Neuronal stem cell (in vitro differentiated cells): ENCODE data around the gene CRADD.
A peak's percentile ranks its signal among the peaks of the same experiment; 100 is the strongest.

Experiments
- DNase-seq: peaks from one replicate; pipeline ENCODE4 v3.0.0-alpha.2; 2013; ENCODE audit warnings: low spot score
- H2AFZ ChIP-seq: one replicate; pipeline ENCODE4 v1.6.1; 2013; ENCODE audit warnings: mild to moderate bottlenecking, low read length, inconsistent platforms
- H2AK5ac ChIP-seq: 2 replicates; pipeline ENCODE4 v1.6.1; 2013; ENCODE audit warnings: low read depth, mild to moderate bottlenecking, inconsistent platforms, low read length, moderate library complexity, mixed read lengths
- H2BK120ac ChIP-seq: 2 replicates; pipeline ENCODE4 v1.6.1; 2013; ENCODE audit warnings: low read depth, mild to moderate bottlenecking, inconsistent platforms, low read length, moderate library complexity, mixed read lengths
- H2BK12ac ChIP-seq: one replicate; pipeline ENCODE4 v1.6.1; 2013; ENCODE audit warnings: low read length, inconsistent platforms
- H2BK15ac ChIP-seq: 2 replicates; pipeline ENCODE4 v1.6.1; 2013; ENCODE audit warnings: mild to moderate bottlenecking, low read length, inconsistent platforms, mixed read lengths
- H2BK5ac ChIP-seq: one replicate; pipeline ENCODE4 v1.6.1; 2013; ENCODE audit warnings: inconsistent platforms, mild to moderate bottlenecking, low read length, moderate library complexity
- H3K14ac ChIP-seq: one replicate; pipeline ENCODE4 v1.6.1; 2013; ENCODE audit warnings: low read length, inconsistent platforms
- H3K18ac ChIP-seq: 2 replicates; pipeline ENCODE4 v1.6.1; 2013; ENCODE audit warnings: low read length, inconsistent platforms
- H3K23ac ChIP-seq: 2 replicates; pipeline ENCODE4 v1.6.1; 2013; ENCODE audit warnings: low read depth, mild to moderate bottlenecking, mixed read lengths, low read length, inconsistent platforms; ENCODE audit not compliant: poor library complexity
- H3K27ac ChIP-seq: replicated peaks from 3 replicates; pipeline ENCODE4 v1.5.1; 2013; ENCODE audit warnings: low read length, inconsistent platforms
- H3K27me3 ChIP-seq, 3 experiments: 2 replicates each; pipeline ENCODE4 v1.6.1; 2013; ENCODE audit warnings: low read length in 3 of 3, mild to moderate bottlenecking in 2 of 3, inconsistent platforms in 1 of 3, low read depth in 1 of 3, mixed read lengths in 1 of 3, moderate library complexity in 1 of 3; ENCODE audit not compliant: control insufficient read depth in 3 of 3, insufficient read depth in 3 of 3
- H3K36me3 ChIP-seq, 2 donors: replicated peaks in 1 of 2; 2 replicates each; pipeline ENCODE4 v1.6.1; 2013; ENCODE audit warnings: low read length in 2 of 2; ENCODE audit not compliant: control insufficient read depth in 2 of 2, insufficient read depth in 2 of 2
- H3K4ac ChIP-seq: 2 replicates; pipeline ENCODE4 v1.6.1; 2013; ENCODE audit warnings: inconsistent platforms, mild to moderate bottlenecking, low read length, moderate library complexity
- H3K4me1 ChIP-seq, 2 donors: 1 replicate in 1 of 2; 2 replicates in 1 of 2; pipeline ENCODE4 v1.6.1; 2013; ENCODE audit warnings: low read length in 2 of 2, low read depth in 1 of 2; ENCODE audit not compliant: control insufficient read depth in 2 of 2, insufficient read depth in 1 of 2
- H3K4me2 ChIP-seq: one replicate; pipeline ENCODE4 v1.6.1; 2013; ENCODE audit warnings: mild to moderate bottlenecking, low read length, inconsistent platforms; ENCODE audit not compliant: insufficient read depth, poor library complexity, severe bottlenecking
- H3K4me3 ChIP-seq, 2 donors: 2 replicates each; pipeline ENCODE4 v1.5.1; 2013; ENCODE audit warnings: low read length in 2 of 2, mild to moderate bottlenecking in 2 of 2, inconsistent platforms in 1 of 2, moderate library complexity in 1 of 2
- H3K79me1 ChIP-seq: one replicate; pipeline ENCODE4 v1.6.1; 2013; ENCODE audit warnings: low read depth, mild to moderate bottlenecking, inconsistent platforms, low read length, moderate library complexity
- H3K9ac ChIP-seq: one replicate; pipeline ENCODE4 v1.6.1; 2013; ENCODE audit warnings: mild to moderate bottlenecking, low read depth, low read length, inconsistent platforms; ENCODE audit not compliant: poor library complexity
- H3K9me3 ChIP-seq, 2 donors: replicated peaks in 1 of 2; 2 replicates each; pipeline versions ENCODE3 to v1.6.1; 2013; ENCODE audit warnings: low read length in 2 of 2, mild to moderate bottlenecking in 2 of 2, inconsistent platforms in 1 of 2, low read depth in 1 of 2, mixed read lengths in 1 of 2, moderate library complexity in 1 of 2; ENCODE audit not compliant: control insufficient read depth in 2 of 2, insufficient read depth in 1 of 2
- H4K8ac ChIP-seq: one replicate; pipeline ENCODE4 v1.6.1; 2013; ENCODE audit warnings: low read depth, mild to moderate bottlenecking, inconsistent platforms, low read length, moderate library complexity
- H4K91ac ChIP-seq: one replicate; pipeline ENCODE4 v1.6.1; 2013; ENCODE audit warnings: low read length, low read depth, mild to moderate bottlenecking, inconsistent platforms; ENCODE audit not compliant: poor library complexity
- WGBS, 2 donors: extraction: QIAGEN DNeasy Blood & Tissue Kit; methylation state at CpG; one replicate each; pipeline ENCODE4 v1.1.7; 2013; ENCODE audit warnings: missing lambda C conversion rate in 2 of 2, mixed read lengths in 1 of 2; ENCODE audit not compliant: insufficient read length in 2 of 2, insufficient replicate concordance in 1 of 2; ENCODE audit errors: extremely low coverage in 2 of 2; 5-methylcytosine and 5-hydroxymethylcytosine counted together

CRADD gene

GRCh38 chr12:93855261-93855660 lies 178.1 kb downstream of the CRADD start:
- H4K8ac ChIP-seq, result no peak overlapping the region
- H3K4me2 ChIP-seq, result no peak overlapping the region
- no peak overlapping the region for H3K4ac ChIP-seq
- H4K91ac ChIP-seq, result no peak overlapping the region
- no peak overlapping the region for H2BK12ac ChIP-seq
- H2AK5ac ChIP-seq, result no peak overlapping the region
- H2BK120ac ChIP-seq, result no peak overlapping the region
- no peaks in the 10 kb centered on the region for H3K27me3 ChIP-seq
- H3K27ac ChIP-seq, result no peak overlapping the region
- DNase-seq, result no peak
- H2BK15ac ChIP-seq, result no peak overlapping the region
- peaks cover 9 to 26% of the 10 kb centered on the region in 2 donors for H3K4me1 ChIP-seq
- H3K18ac ChIP-seq, result no peak overlapping the region
- H3K79me1 ChIP-seq, result no peaks in the 10 kb centered on the region
- no peaks in the 10 kb centered on the region for H3K36me3 ChIP-seq
- H3K9ac ChIP-seq, result no peak overlapping the region
- H3K4me3 ChIP-seq, result no peak overlapping the region
- WGBS, 2 donors, result no CpG with 5 or more reads among the region's 4 CpGs
- H3K14ac ChIP-seq, result no peak overlapping the region
- no peak overlapping the region for H2AFZ ChIP-seq
- H2BK5ac ChIP-seq, result no peak overlapping the region
- H3K23ac ChIP-seq, result no peak overlapping the region
- H3K9me3 ChIP-seq, result no peaks in the 10 kb centered on the region

- Histone ChIP-seq H3K23ac (no peak overlapping the region), H3K4ac (no peak overlapping the region), H3K9me3 (no peaks in the 10 kb centered on the region), H3K36me3 (no peaks in the 10 kb centered on the region), H4K91ac (no peak overlapping the region), H3K4me2 (no peak overlapping the region), H3K79me1 (no peaks in the 10 kb centered on the region), H2AK5ac (no peak overlapping the region), H2AFZ (no peak overlapping the region), H3K27ac (no peak overlapping the region), H2BK5ac (no peak overlapping the region), H3K27me3 (no peaks in the 10 kb centered on the region), H3K4me3 (no peak overlapping the region), H3K4me1 (peaks cover 7 to 23% of the 10 kb centered on the region in 2 donors), H2BK15ac (no peak overlapping the region), H4K8ac (no peak overlapping the region), H2BK12ac (no peak overlapping the region), H2BK120ac (no peak overlapping the region), H3K18ac (no peak overlapping the region), H3K14ac (no peak overlapping the region), H3K9ac (no peak overlapping the region)
- DNase-seq, result no peak
Observed at GRCh38 chr12:93856611-93857010, 179.4 kb downstream of the CRADD start.

GRCh38 chr12:93857279-93857938 lies 180.2 kb downstream of the CRADD start:
- Histone ChIP-seq H3K4me1 (peaks cover 2 to 18% of the 10 kb centered on the region in 2 donors), H3K23ac (no peak overlapping the region), H3K4me2 (no peak overlapping the region), H2AFZ (peak overlapping the region; percentile 55), H3K27me3 (no peaks in the 10 kb centered on the region), H2BK12ac (no peak overlapping the region), H3K18ac (no peak overlapping the region), H3K9me3 (no peaks in the 10 kb centered on the region), H2BK5ac (no peak overlapping the region), H3K9ac (no peak overlapping the region), H4K91ac (no peak overlapping the region), H3K14ac (no peak overlapping the region), H3K4me3 (no peak overlapping the region), H3K36me3 (no peaks in the 10 kb centered on the region), H2BK120ac (no peak overlapping the region), H2BK15ac (no peak overlapping the region), H3K4ac (no peak overlapping the region), H4K8ac (no peak overlapping the region), H3K27ac (no peak overlapping the region), H3K79me1 (no peaks in the 10 kb centered on the region), H2AK5ac (no peak overlapping the region)
- no peak for DNase-seq
- no CpG with 5 or more reads among the region's 5 CpGs for WGBS, 2 donors

- no peak overlapping the region for H3K4ac ChIP-seq
- no peaks in the 10 kb centered on the region for H3K79me1 ChIP-seq
- WGBS, 2 donors, result no CpG with 5 or more reads among the region's 2 CpGs
- H3K9ac ChIP-seq, result no peak overlapping the region
- H3K4me1 ChIP-seq, result peaks cover 2 to 15% of the 10 kb centered on the region in 2 donors
- no peak overlapping the region for H4K91ac ChIP-seq
- no peak overlapping the region for H2BK12ac ChIP-seq
- no peak overlapping the region for H2BK5ac ChIP-seq
- no peak overlapping the region for H2AK5ac ChIP-seq
- no peak overlapping the region for H3K18ac ChIP-seq
- H3K23ac ChIP-seq, result no peak overlapping the region
- H3K14ac ChIP-seq, result no peak overlapping the region
- H3K4me3 ChIP-seq, result no peak overlapping the region
- no peak for DNase-seq
- no peak overlapping the region for H3K4me2 ChIP-seq
- no peaks in the 10 kb centered on the region for H3K27me3 ChIP-seq
- H3K36me3 ChIP-seq, result no peaks in the 10 kb centered on the region
- H2BK120ac ChIP-seq, result no peak overlapping the region
- H4K8ac ChIP-seq, result no peak overlapping the region
- H2BK15ac ChIP-seq, result no peak overlapping the region
- H3K27ac ChIP-seq, result no peak overlapping the region
- H3K9me3 ChIP-seq, result no peaks in the 10 kb centered on the region
- H2AFZ ChIP-seq, result peak overlapping the region; percentile 55
Observed at GRCh38 chr12:93857991-93858447, 180.8 kb downstream of the CRADD start.
